PC-3 (cell line): ENCODE measurements around the gene ZNF23. TPM values are rescaled to one million over a fixed set of nuclear protein-coding genes. Genes with fewer than 3 reads are reported as not detected.
A peak's percentile ranks its signal among the peaks of the same experiment; 100 is the strongest.

Source experiments
- ATAC-seq: fragments of 200-7000 bp; cut with Tn5 transposase; 2 replicates; pipeline ENCODE4 v1.9.1; 2020; ENCODE audit warnings: mild to moderate bottlenecking, moderate library complexity
- BruUV-seq: library from RNA; stranded (reverse); fragments of 400-500 nt; replicated peaks from 2 replicates; lab custom pipeline; 2021; lab: Mats Ljungman, UMichigan
- CTCF ChIA-PET: fragments of 300-600 bp; sonication (Branson Sonifier 250); formaldehyde crosslinking; loops from one replicate; lab custom pipeline; 2022; ENCODE audit warnings: antibody characterized with exemption; lab: Charles Lee
- POLR2A ChIA-PET: fragments of 300-600 bp; sonication (Branson Sonifier 250); formaldehyde crosslinking; loops from one replicate; lab custom pipeline; 2022; ENCODE audit warnings: antibody characterized with exemption; ENCODE audit not compliant: unreplicated experiment; lab: Charles Lee
- DNase-seq: peaks from one replicate; pipeline ENCODE4 v3.0.0-alpha.2; 2015
- H2AFZ ChIP-seq: fragments of 300-600 bp; sonication (generic); 2 replicates; pipeline ENCODE4 v1.6.0; 2016; ENCODE audit warnings: antibody characterized with exemption, low read length
- H3F3A ChIP-seq: fragments of 300-600 bp; sonication (generic); one replicate; pipeline ENCODE4 v1.6.0; 2017; ENCODE audit warnings: antibody characterized with exemption, low read length, control low read depth, mild to moderate bottlenecking; ENCODE audit not compliant: unreplicated experiment
- H3K27ac ChIP-seq: fragments of 300-600 bp; sonication (generic); 2 replicates; pipeline ENCODE4 v1.5.1; 2016; ENCODE audit warnings: mild to moderate bottlenecking, low read length
- H3K27me3 ChIP-seq: fragments of 300-600 bp; sonication (generic); 2 replicates; pipeline ENCODE4 v1.6.1; 2016; ENCODE audit warnings: low read length, mixed read lengths
- H3K36me3 ChIP-seq: fragments of 300-600 bp; sonication (generic); 2 replicates; pipeline ENCODE4 v1.6.1; 2016; ENCODE audit warnings: low read depth, mixed run types, low read length, mixed read lengths
- H3K4me1 ChIP-seq: fragments of 300-600 bp; sonication (generic); 2 replicates; pipeline ENCODE4 v1.5.1; 2016; ENCODE audit warnings: low read length; ENCODE audit not compliant: insufficient read depth
- H3K4me2 ChIP-seq: fragments of 300-600 bp; sonication (generic); 2 replicates; pipeline ENCODE4 v1.6.0; 2016; ENCODE audit warnings: low read length
- H3K4me3 ChIP-seq: fragments of 300-600 bp; sonication (generic); 2 replicates; pipeline ENCODE4 v1.5.1; 2016; ENCODE audit warnings: mild to moderate bottlenecking, low read length, mixed read lengths
- H3K79me2 ChIP-seq: fragments of 300-600 bp; sonication (generic); 2 replicates; pipeline ENCODE4 v1.6.1; 2017; ENCODE audit warnings: low read length, mixed read lengths
- H3K9ac ChIP-seq: fragments of 300-600 bp; sonication (generic); 2 replicates; pipeline ENCODE4 v1.6.0; 2016; ENCODE audit warnings: mild to moderate bottlenecking, low read length
- H3K9me2 ChIP-seq: fragments of 300-600 bp; sonication (generic); replicated peaks from 2 replicates; pipeline ENCODE4 v1.6.1; 2016; ENCODE audit warnings: mixed run types, low read length, mixed read lengths
- H3K9me3 ChIP-seq: fragments of 300-600 bp; sonication (generic); 2 replicates; pipeline ENCODE4 v1.6.1; 2016; ENCODE audit warnings: low read length, mixed read lengths
- H4K20me1 ChIP-seq: fragments of 300-600 bp; sonication (generic); 2 replicates; pipeline ENCODE4 v1.6.1; 2016; ENCODE audit warnings: low read length, mixed read lengths
- CTCF ChIP-seq: fragments of 300-600 bp; sonication (generic); conservative IDR thresholded peaks from 2 replicates; pipeline ENCODE4 v1.5.1; 2017; ENCODE audit warnings: antibody characterized with exemption, low read depth, mild to moderate bottlenecking, low read length
- EZH2 ChIP-seq: fragments of 300-600 bp; sonication (generic); IDR thresholded peaks from one replicate; pipeline ENCODE4 v1.6.1; 2017; ENCODE audit warnings: antibody characterized with exemption, mild to moderate bottlenecking, low read length; ENCODE audit not compliant: unreplicated experiment
- EZH2phosphoT487 ChIP-seq: fragments of 300-600 bp; sonication (generic); IDR thresholded peaks from 2 replicates; pipeline ENCODE4 v1.6.1; 2018; ENCODE audit warnings: mild to moderate bottlenecking, antibody characterized with exemption, low read length, borderline replicate concordance
- intact Hi-C: fragments of 100-400 bp; cut with micrococcal nuclease; formaldehyde crosslinking; loops from 2 replicates; pipeline ENCODE4 v1.9.0; 2023
- total RNA-seq: library from RNA; depleted of rRNA; stranded (reverse); fragments of >200 nt; gene quantifications from 2 replicates; pipeline ENCODE4 v1.2.3, GENCODE V29; 2014

ZNF23 gene
- total RNA-seq, 1 experiment from 2014 or later: 7.5 TPM

DNA sequence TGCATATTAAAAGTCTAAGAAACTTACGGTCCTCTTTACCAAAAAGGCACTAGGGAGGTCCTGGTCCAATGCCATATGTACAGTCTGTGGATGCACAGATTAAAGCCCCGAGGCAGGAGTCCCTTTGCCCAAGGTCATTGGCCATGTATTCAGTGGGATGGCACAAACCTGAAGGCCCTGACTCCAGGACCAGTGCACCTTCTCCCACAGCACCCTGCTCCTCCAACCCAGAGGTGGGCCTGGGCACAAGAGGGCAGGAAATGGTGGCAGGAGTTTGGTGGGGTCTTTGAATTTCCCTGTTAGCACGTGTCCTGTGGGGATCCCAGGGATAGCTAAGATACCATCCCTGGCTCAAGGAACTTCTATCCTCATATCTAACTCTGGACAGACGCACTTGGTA, 48.7 kb downstream of the ZNF23 start:
- TF ChIP-seq CTCF: no peak
- no peak for TF ChIP-seq EZH2phosphoT487
- no peak for TF ChIP-seq EZH2
- H3K27me3 ChIP-seq: peaks cover 24% of the 10 kb centered on the region
- H2AFZ ChIP-seq: no peak overlapping the region
- BruUV-seq: no TSS peak
- H3K36me3 ChIP-seq: no peaks in the 10 kb centered on the region; the same call in 1 of the 2 replicates
- ATAC-seq (no peak), DNase-seq (no peak)
- no peak overlapping the region for H3K9ac ChIP-seq
- no peaks in the 10 kb centered on the region for H3K79me2 ChIP-seq
- POLR2A ChIA-PET: no interaction called here
- no peaks in the 10 kb centered on the region for H3F3A ChIP-seq
- no peaks in the 10 kb centered on the region for H3K9me2 ChIP-seq
- no peaks in the 10 kb centered on the region for H3K4me1 ChIP-seq
- intact Hi-C loops: loop anchor here (2.0 kb wide), 1 partner anchor 197 kb away; no protein-coding TSS in a partner anchor
- H3K4me2 ChIP-seq: no peak overlapping the region
- no peaks in the 10 kb centered on the region for H4K20me1 ChIP-seq
- CTCF ChIA-PET: interaction anchor here (0.6 to 1.0 kb wide), 2 partner anchors 49 to 86 kb away, joined by 3 to 6 read pairs; partner anchors contain the start of gene ZNF23
- no peak overlapping the region for H3K4me3 ChIP-seq
- no peak overlapping the region for H3K27ac ChIP-seq
- no peaks in the 10 kb centered on the region for H3K9me3 ChIP-seq

DNA sequence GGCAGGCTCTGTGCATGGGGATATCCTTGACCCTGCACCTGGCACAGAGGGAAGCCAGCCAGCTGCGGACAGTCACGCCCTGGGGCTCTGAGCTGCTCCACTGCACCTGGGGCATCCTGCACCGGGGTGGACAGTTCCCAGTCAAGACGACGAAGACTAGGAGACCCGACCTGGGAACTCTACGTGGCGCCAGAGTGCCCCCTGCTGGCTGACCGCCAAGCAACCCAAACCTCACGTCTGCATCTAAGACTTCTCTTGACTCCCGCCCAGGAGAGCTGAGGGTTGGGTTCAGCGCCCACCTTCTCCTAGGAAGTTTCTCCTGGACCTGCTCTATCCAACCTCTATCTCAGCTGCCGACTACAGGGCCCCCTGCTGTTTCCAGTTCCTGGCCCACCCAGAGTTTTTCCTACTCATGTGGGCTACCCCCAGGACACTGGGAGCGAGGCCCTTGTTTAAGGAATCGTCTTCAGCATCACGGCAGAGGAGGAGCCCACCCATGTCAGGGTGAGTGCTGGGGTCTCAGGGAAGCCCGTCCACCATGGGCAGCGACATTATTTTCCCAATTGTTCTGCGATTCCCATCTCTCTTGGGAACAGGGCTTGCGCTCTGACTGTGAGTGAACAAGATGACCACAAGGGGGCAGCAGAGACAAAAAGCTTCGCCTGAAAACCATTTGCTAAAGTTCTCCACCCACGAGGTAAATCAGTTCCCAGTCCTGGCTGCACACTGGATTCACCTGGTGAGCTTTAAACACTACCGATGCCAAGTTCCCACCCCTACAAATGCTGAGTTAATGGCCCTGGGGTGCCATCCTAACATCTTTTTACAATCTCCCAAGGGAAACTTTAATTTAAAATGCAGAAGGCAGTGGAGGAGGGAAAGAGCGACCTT, 49.5 kb downstream of the ZNF23 start:
- no peaks in the 10 kb centered on the region; the same call in 1 of the 2 replicates for H3K36me3 ChIP-seq
- ChIA-PET CTCF (interaction anchor here (0.6 to 1.0 kb wide), 3 partner anchors 49 to 87 kb away, joined by 3 to 6 read pairs (median 3); partner anchors contain the start of gene ZNF23), POLR2A (no interaction called here)
- H3K27ac ChIP-seq: no peak overlapping the region
- peak; percentile 79 for DNase-seq
- no peaks in the 10 kb centered on the region for H4K20me1 ChIP-seq
- no peak overlapping the region for H3K9ac ChIP-seq
- ATAC-seq: peak; percentile 90
- H3F3A ChIP-seq: no peaks in the 10 kb centered on the region
- no peaks in the 10 kb centered on the region for H3K9me2 ChIP-seq
- peaks cover 20% of the 10 kb centered on the region for H3K27me3 ChIP-seq
- no TSS peak for BruUV-seq
- no peaks in the 10 kb centered on the region for H3K4me1 ChIP-seq
- peak overlapping the region; percentile 62; the same call in 1 of the 2 replicates for H3K4me2 ChIP-seq
- intact Hi-C loops: loop anchor here (1.0 to 2.0 kb wide), 3 partner anchors 82 to 198 kb away; no protein-coding TSS in a partner anchor
- H3K9me3 ChIP-seq: no peaks in the 10 kb centered on the region
- H2AFZ ChIP-seq: peak overlapping the region; percentile 64; the same call in 1 of the 2 replicates
- peak; percentile 74 for TF ChIP-seq CTCF
- no peak for TF ChIP-seq EZH2
- H3K79me2 ChIP-seq: no peaks in the 10 kb centered on the region
- no peak overlapping the region for H3K4me3 ChIP-seq

GRCh38 chr16:71410146-71410545, 51.9 kb downstream of the ZNF23 start:
- H3K36me3 ChIP-seq: no peaks in the 10 kb centered on the region; the same call in 1 of the 2 replicates
- H3K4me3 ChIP-seq: no peak overlapping the region
- no peak overlapping the region for H2AFZ ChIP-seq
- ATAC-seq (no peak), DNase-seq (no peak)
- TF ChIP-seq EZH2phosphoT487 (no peak), EZH2 (no peak), CTCF (no peak)
- no peak overlapping the region for H3K4me2 ChIP-seq
- no peaks in the 10 kb centered on the region for H4K20me1 ChIP-seq
- no peaks in the 10 kb centered on the region for H3K79me2 ChIP-seq
- no peak overlapping the region for H3K27ac ChIP-seq
- ChIA-PET CTCF (no interaction called here), POLR2A (no interaction called here)
- H3K27me3 ChIP-seq: peaks cover 20% of the 10 kb centered on the region
- no peaks in the 10 kb centered on the region for H3F3A ChIP-seq
- H3K9ac ChIP-seq: no peak overlapping the region
- no peaks in the 10 kb centered on the region for H3K4me1 ChIP-seq
- H3K9me3 ChIP-seq: no peaks in the 10 kb centered on the region
- H3K9me2 ChIP-seq: no peaks in the 10 kb centered on the region
- no TSS peak for BruUV-seq
- intact Hi-C loops: no loop called here
